ENCODE measurements around the gene AP1S3.

DNA sequence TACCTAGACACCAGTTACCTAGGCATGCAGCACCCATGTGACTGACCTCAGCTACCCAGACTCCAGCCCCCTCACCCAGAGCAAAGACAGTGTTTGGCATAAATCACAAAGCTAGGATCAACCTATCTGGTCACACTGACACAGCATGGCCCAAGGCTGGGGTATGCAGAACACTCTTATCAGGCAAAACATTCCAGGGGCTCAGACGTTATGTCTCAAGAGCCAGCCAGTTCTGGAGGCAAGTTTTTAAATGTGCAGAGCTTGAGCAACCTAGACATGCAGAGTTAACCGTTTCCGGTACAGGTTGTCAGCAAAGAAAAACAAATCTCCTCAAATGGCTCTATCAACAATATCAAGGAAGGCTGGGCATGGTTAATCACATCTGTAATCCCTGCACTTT lies 92.8 kb downstream of the AP1S3 start:
- TF ChIP-seq LEF1 (IDR thresholded peaks at IDR 0.05; ENCODE audit: borderline replicate concordance) (no peak), FOXA1 (IDR thresholded peaks at IDR 0.05) (no peak), SUZ12 (IDR thresholded peaks at IDR 0.05) (no peak), TARDBP (IDR thresholded peaks at IDR 0.05) (no peak), ELF4 (IDR thresholded peaks at IDR 0.05) (no peak), FOXK2 (IDR thresholded peaks at IDR 0.05) (no peak), BHLHE40 (IDR thresholded peaks at IDR 0.05; ENCODE audit: borderline replicate concordance) (no peak), ARNT (IDR thresholded peaks at IDR 0.05) (no peak), FOXM1 (IDR thresholded peaks at IDR 0.05; ENCODE audit: borderline replicate concordance) (no peak), NFRKB (IDR thresholded peaks at IDR 0.05) (no peak)
- TF ChIP-seq, protein P1, sequence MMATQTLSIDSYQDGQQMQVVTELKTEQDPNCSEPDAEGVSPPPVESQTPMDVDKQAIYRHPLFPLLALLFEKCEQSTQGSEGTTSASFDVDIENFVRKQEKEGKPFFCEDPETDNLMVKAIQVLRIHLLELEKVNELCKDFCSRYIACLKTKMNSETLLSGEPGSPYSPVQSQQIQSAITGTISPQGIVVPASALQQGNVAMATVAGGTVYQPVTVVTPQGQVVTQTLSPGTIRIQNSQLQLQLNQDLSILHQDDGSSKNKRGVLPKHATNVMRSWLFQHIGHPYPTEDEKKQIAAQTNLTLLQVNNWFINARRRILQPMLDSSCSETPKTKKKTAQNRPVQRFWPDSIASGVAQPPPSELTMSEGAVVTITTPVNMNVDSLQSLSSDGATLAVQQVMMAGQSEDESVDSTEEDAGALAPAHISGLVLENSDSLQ (IDR thresholded peaks at IDR 0.05), result no peak

Data from HEK293T (cell line).